GM23338 (cell line): ENCODE measurements around the gene DENND11. TPM values are rescaled to one million over a fixed set of nuclear protein-coding genes. Genes with fewer than 3 reads are reported as not detected.
A peak's percentile ranks its signal among the peaks of the same experiment; 100 is the strongest.

ENCODE experiments used
- ATAC-seq: fragments of 200-7000 bp; cut with Tn5 transposase; 3 replicates; pipeline ENCODE4 v1.9.1; 2020
- DNase-seq: peaks from one replicate; pipeline ENCODE4 v3.0.0-alpha.2; 2015; ENCODE audit warnings: low spot score
- H2AFZ ChIP-seq: fragments of 200-600 bp; sonication (generic); 2 replicates; pipeline ENCODE4 v1.8.0; 2016; ENCODE audit warnings: antibody characterized with exemption, mild to moderate bottlenecking, moderate library complexity
- H3F3A ChIP-seq: fragments of 200-600 bp; sonication (generic); replicated peaks from 2 replicates; pipeline ENCODE4 v1.8.0; 2017; ENCODE audit warnings: antibody characterized with exemption, mixed run types, low read depth
- H3K27ac ChIP-seq: fragments of 200-600 bp; sonication (generic); 2 replicates; pipeline ENCODE4 v1.6.1; 2016; ENCODE audit warnings: low read depth
- H3K27me3 ChIP-seq: fragments of 200-600 bp; sonication (generic); 2 replicates; pipeline ENCODE4 v1.8.0; 2016; ENCODE audit warnings: mild to moderate bottlenecking, mixed run types, moderate library complexity; ENCODE audit not compliant: insufficient read depth
- H3K36me3 ChIP-seq: fragments of 200-600 bp; sonication (generic); 2 replicates; pipeline ENCODE4 v1.8.0; 2016; ENCODE audit warnings: mild to moderate bottlenecking; ENCODE audit not compliant: insufficient read depth
- H3K4me1 ChIP-seq: fragments of 200-600 bp; sonication (generic); 2 replicates; pipeline ENCODE4 v1.8.0; 2016; ENCODE audit warnings: mild to moderate bottlenecking, moderate library complexity; ENCODE audit not compliant: insufficient read depth
- H3K4me2 ChIP-seq: fragments of 200-600 bp; sonication (generic); 2 replicates; pipeline ENCODE4 v1.7.1; 2017; ENCODE audit warnings: mixed run types
- H3K4me3 ChIP-seq: fragments of 200-600 bp; sonication (generic); 2 replicates; pipeline ENCODE4 v1.6.1; 2016; ENCODE audit warnings: mixed run types
- H3K79me2 ChIP-seq: fragments of 200-600 bp; sonication (generic); replicated peaks from 2 replicates; pipeline ENCODE4 v1.8.0; 2017; ENCODE audit warnings: mild to moderate bottlenecking; ENCODE audit not compliant: insufficient read depth
- H3K9me2 ChIP-seq: fragments of 200-600 bp; sonication (generic); 2 replicates; pipeline ENCODE4 v1.8.0; 2017; ENCODE audit not compliant: insufficient read depth
- H4K20me1 ChIP-seq: fragments of 200-600 bp; sonication (generic); replicated peaks from 2 replicates; pipeline ENCODE4 v1.8.0; 2017; ENCODE audit warnings: mild to moderate bottlenecking; ENCODE audit not compliant: insufficient read depth
- H3K27ac Mint-ChIP-seq: 2 replicates; pipeline ENCODE4 v1.8.0; 2020; ENCODE audit warnings: inconsistent platforms, mild to moderate bottlenecking, moderate library complexity, mixed read lengths
- H3K27me3 Mint-ChIP-seq: 3 replicates; pipeline ENCODE4 v1.8.0; 2022; ENCODE audit warnings: low read depth, mild to moderate bottlenecking, moderate library complexity, mixed read lengths, inconsistent platforms; ENCODE audit not compliant: insufficient read depth, poor library complexity
- H3K36me3 Mint-ChIP-seq: 3 replicates; pipeline ENCODE4 v1.8.0; 2021; ENCODE audit warnings: low read depth, mild to moderate bottlenecking, inconsistent platforms, moderate library complexity, mixed read lengths
- H3K4me1 Mint-ChIP-seq: 3 replicates; pipeline ENCODE4 v1.8.0; 2020; ENCODE audit warnings: mild to moderate bottlenecking, inconsistent platforms, mixed read lengths
- H3K4me3 Mint-ChIP-seq: 3 replicates; pipeline ENCODE4 v1.8.0; 2021; ENCODE audit warnings: moderate library complexity, mild to moderate bottlenecking, inconsistent platforms, mixed read lengths
- H3K9me3 Mint-ChIP-seq: 3 replicates; pipeline ENCODE4 v1.8.0; 2020; ENCODE audit warnings: moderate library complexity, mild to moderate bottlenecking, inconsistent platforms, mixed read lengths
- EZH2 ChIP-seq: fragments of 200-600 bp; sonication (generic); IDR thresholded peaks from one replicate; pipeline ENCODE4 v1.8.0; 2017; ENCODE audit warnings: antibody characterized with exemption, mild to moderate bottlenecking, low read depth; ENCODE audit not compliant: unreplicated experiment
- JUNB ChIP-seq: IDR thresholded peaks from one replicate; pipeline ENCODE4 v1.6.1; 2016; ENCODE audit warnings: antibody characterized with exemption; ENCODE audit not compliant: unreplicated experiment
- NANOG ChIP-seq: IDR thresholded peaks from 2 replicates; pipeline ENCODE4 v1.6.1; 2016; ENCODE audit warnings: antibody characterized with exemption, borderline replicate concordance
- REST ChIP-seq: IDR thresholded peaks from one replicate; pipeline ENCODE4 v1.6.1; 2018; ENCODE audit warnings: antibody characterized with exemption; ENCODE audit not compliant: unreplicated experiment
- STAT1 ChIP-seq: IDR thresholded peaks from one replicate; pipeline ENCODE4 v1.6.1; 2016; ENCODE audit warnings: antibody characterized with exemption; ENCODE audit not compliant: unreplicated experiment
- ZNF331 ChIP-seq: fragments of 250-450 bp; sonication (Bioruptor Pico); IDR thresholded peaks from 2 replicates; pipeline ENCODE4 v1.5.0; 2020; ENCODE audit warnings: low read depth, mild to moderate bottlenecking, moderate library complexity
- ZNF462 ChIP-seq: fragments of 250-450 bp; sonication (Bioruptor Pico); IDR thresholded peaks from 2 replicates; pipeline ENCODE4 v1.5.0; 2020; ENCODE audit warnings: mild to moderate bottlenecking, moderate library complexity
- polyA plus RNA-seq: library from polyadenylated mRNA; unstranded; fragments of >200 nt; fragmentation: Nextera tagmentation; extraction: Ambion mirVana; gene quantifications from 2 replicates; pipeline ENCODE4 v1.2.1, GENCODE V29; 2016
- total RNA-seq: library from RNA; depleted of rRNA; stranded (reverse); fragments of >200 nt; shearing (Covaris generic); gene quantifications from 2 replicates; pipeline ENCODE4 v1.2.3, GENCODE V29; 2014
- TF ChIP-seq, protein P1 (sequence below): IDR thresholded peaks from 2 replicates; pipeline ENCODE4 v1.6.1; 2016; ENCODE audit warnings: antibody characterized with exemption

Gene DENND11
- total and polyA plus RNA-seq, 2 experiments from 2014 or later: 5.1 to 29.5 TPM

GRCh38 chr7:141691961-141692360 is 10.0 kb downstream of the DENND11 start:
- no peaks in the 10 kb centered on the region for H3K27me3 Mint-ChIP-seq
- TF ChIP-seq NANOG: no peak
- no peak for TF ChIP-seq ZNF331 (CRISPR knock-in tag)
- TF ChIP-seq, protein P1, sequence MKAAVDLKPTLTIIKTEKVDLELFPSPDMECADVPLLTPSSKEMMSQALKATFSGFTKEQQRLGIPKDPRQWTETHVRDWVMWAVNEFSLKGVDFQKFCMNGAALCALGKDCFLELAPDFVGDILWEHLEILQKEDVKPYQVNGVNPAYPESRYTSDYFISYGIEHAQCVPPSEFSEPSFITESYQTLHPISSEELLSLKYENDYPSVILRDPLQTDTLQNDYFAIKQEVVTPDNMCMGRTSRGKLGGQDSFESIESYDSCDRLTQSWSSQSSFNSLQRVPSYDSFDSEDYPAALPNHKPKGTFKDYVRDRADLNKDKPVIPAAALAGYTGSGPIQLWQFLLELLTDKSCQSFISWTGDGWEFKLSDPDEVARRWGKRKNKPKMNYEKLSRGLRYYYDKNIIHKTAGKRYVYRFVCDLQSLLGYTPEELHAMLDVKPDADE: no peak
- TF ChIP-seq REST: no peak
- no peak for TF ChIP-seq STAT1
- no peak for TF ChIP-seq JUNB
- no peak for ATAC-seq

GRCh38 chr7:141691540-141691939 is 10.4 kb downstream of the DENND11 start:
- no peak for DNase-seq
- Histone ChIP-seq H4K20me1 (peaks cover 12% of the 10 kb centered on the region; the same call in 1 of the 2 replicates), H3K79me2 (peaks cover 73% of the 10 kb centered on the region), H3K4me2 (0 out of 2 replicates have a peak overlapping the region, but pooled peaks have one; percentile 11), H3K27ac (no peak overlapping the region), H2AFZ (no peak overlapping the region), H3K36me3 (no peaks in the 10 kb centered on the region), H3F3A (no peaks in the 10 kb centered on the region), H3K4me1 (peaks cover 31% of the 10 kb centered on the region), H3K27me3 (no peaks in the 10 kb centered on the region), H3K4me3 (no peak overlapping the region), H3K9me2 (no peaks in the 10 kb centered on the region)
- no peaks in the 10 kb centered on the region; the same call in 2 of the 3 replicates for H3K36me3 Mint-ChIP-seq
- H3K9me3 Mint-ChIP-seq: no peaks in the 10 kb centered on the region
- ATAC-seq: peak; percentile 47; the same call in 1 of the 3 replicates
- peaks cover 48% of the 10 kb centered on the region for H3K4me1 Mint-ChIP-seq
- H3K27ac Mint-ChIP-seq: no peak overlapping the region
- H3K27me3 Mint-ChIP-seq: no peaks in the 10 kb centered on the region
- H3K4me3 Mint-ChIP-seq: no peak overlapping the region
- TF ChIP-seq, protein P1: no peak
- TF ChIP-seq JUNB: no peak
- no peak for TF ChIP-seq ZNF462 (CRISPR knock-in tag)
- no peak for TF ChIP-seq EZH2
- TF ChIP-seq ZNF331 (CRISPR knock-in tag): no peak
- no peak for TF ChIP-seq NANOG

More at GRCh38 chr7:141691961-141692360, 10.0 kb downstream of the DENND11 start:
- H3K9me2 ChIP-seq: no peaks in the 10 kb centered on the region
- no peak overlapping the region for H3K4me3 ChIP-seq
- peaks cover 53% of the 10 kb centered on the region for H3K4me1 Mint-ChIP-seq
- H3F3A ChIP-seq: no peaks in the 10 kb centered on the region
- H3K27ac ChIP-seq: no peak overlapping the region
- H4K20me1 ChIP-seq: peaks cover 11% of the 10 kb centered on the region; the same call in 1 of the 2 replicates
- H3K79me2 ChIP-seq: peaks cover 77% of the 10 kb centered on the region
- no peaks in the 10 kb centered on the region for H3K9me3 Mint-ChIP-seq
- no peaks in the 10 kb centered on the region for H3K36me3 Mint-ChIP-seq
- H3K4me3 Mint-ChIP-seq: no peak overlapping the region
- peaks cover 36% of the 10 kb centered on the region for H3K4me1 ChIP-seq
- H3K36me3 ChIP-seq: no peaks in the 10 kb centered on the region
- H3K27ac Mint-ChIP-seq: no peak overlapping the region
- no peak for DNase-seq
- no peaks in the 10 kb centered on the region for H3K27me3 ChIP-seq
- no peak overlapping the region for H2AFZ ChIP-seq
- 0 out of 2 replicates have a peak overlapping the region, but pooled peaks have one; percentile 11 for H3K4me2 ChIP-seq
